ENCODE data around the gene ANKRD10.

The ANKRD10 gene

DNA sequence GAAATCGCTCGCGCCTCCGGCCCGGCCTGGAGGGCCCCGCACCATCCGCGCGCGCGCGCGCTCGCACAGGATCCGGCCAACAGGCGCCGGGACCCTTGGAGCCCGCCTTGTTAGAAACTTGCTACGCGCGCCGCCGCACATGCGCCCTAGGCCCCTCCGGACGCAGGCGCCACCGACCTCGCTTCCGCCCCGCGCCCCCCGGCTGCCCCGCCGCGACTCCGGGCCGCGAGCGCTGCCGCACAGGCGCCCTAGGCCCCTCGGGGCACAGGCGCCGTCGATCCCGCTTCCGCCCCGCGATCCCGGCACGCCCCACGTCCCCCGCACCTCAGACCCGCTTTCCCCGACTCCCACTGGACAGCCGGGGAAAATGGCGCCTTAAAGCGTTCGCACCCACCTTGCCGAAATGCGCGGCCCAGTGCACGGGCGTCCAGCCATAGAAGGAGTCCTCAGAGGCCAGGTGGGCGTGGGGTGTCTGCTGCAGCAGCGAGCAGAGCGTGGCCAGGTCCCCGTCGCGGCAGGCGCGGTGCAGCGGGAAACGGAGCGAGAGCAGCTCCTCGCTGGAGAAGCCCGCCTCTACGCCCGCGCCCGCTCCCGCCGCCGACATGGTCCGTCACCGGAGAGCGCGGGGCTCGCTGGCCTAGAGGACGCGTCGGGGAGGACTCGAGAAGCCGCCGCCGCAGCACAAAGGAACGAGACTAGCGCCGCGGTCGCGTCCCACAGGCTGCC, 375 bp downstream of the ANKRD10 start:
- DNase-seq, result peak; percentile 77

DNA sequence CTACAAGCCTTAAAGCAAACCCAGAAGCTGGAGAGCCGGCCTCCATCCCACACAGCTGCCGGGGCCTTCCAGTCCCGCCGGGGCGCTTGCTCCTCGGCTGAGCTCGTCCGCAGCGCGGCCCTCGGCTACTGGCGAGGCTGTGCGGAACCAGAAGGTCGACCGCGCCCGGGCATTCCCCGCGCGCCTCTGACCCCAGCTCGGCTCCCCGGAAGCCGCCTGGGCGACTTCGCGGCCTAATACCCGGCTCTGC, 863 bp downstream of the ANKRD10 start:
- peak; percentile 23 for DNase-seq

DNA sequence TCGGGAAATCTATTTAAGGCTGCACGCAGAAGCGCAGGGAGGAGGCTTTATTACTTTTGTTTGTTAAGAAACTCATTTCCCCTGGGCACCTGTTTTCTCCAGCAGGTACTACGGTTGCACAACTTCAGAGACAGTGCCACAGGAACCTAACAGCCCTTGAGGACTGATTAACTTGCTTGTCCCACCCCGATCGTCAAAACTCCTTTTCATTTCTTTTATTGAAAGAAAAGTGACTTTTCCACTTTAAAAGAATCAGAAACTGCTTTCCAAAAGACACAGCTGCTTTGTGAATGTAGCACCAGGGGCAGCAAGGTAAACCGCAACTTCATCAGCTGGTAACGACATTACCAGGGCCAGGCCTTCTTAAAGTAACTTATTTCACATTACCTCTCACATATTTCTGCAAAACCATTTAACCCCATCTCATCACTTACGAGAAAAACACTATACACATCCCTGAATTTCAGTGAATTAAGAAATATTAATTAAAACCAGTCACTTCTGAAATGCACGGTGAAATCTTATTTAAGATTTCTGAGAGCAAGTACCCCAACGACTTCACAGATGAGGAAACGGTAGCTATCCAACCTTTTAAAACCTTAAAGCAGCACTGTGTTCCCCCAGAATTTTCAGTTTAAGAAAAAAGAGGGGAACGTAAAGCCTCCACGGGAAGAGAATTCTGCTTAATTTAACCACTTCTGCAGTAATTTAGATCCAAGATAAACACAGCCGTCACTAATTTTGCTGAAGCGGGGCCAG, 1.4 kb downstream of the ANKRD10 start:
- DNase-seq, result no peak

- no peak for DNase-seq
These were observed 2.2 kb downstream of the ANKRD10 start for GRCh38 chr13:110912651-110913051.

GRCh38 chr13:110911880-110912279, 3.0 kb downstream of the ANKRD10 start:
- no peak for DNase-seq

GRCh38 chr13:110910013-110910890, 4.6 kb downstream of the ANKRD10 start:
- DNase-seq, result no peak

DNA sequence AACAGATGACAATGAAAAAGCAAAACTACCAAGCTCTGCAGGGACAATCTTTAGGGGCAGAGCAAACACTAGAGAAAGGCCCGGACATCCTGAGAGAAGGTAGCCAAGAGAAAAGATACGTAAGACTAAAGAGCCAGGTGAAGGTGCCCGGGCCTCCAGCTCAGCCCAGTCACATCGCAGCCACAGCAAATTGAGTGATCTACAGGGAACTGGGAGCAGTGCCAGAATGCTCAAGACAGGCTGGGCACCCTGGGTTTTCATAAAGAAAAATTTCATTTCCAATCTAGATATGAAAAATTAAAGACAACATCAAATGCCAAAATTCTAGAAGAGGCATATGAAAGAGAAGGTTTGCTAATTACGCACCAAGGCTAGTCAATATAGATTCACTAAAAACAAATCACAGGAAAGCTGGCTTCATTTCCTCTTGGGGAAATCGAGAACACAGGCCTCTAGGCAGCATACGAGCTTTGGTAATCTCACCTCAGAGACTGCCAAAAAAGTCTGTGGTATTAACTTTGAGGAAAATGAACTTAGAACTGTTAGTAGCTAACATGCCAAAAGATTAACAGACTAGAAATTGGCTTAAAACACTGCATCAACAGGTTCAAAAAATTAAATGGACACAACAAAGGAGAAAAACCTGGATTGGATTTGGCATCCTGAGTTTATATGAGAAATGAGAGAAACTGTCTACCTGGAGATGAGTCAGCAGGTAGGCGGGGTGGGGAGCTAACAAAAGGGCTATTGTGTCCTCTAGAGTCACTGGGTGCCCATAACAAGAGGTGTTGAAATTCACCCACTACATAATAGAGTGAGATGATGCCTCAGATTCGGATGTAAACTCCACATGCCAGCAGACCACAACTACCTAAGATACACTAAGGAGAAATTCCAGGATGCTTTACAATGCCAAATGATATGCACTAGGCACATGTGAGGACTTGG, 6.6 kb downstream of the ANKRD10 start:
- DNase-seq, result no peak

- DNase-seq, result no peak
These were observed 7.6 kb downstream of the ANKRD10 start for GRCh38 chr13:110907301-110907700.

DNA sequence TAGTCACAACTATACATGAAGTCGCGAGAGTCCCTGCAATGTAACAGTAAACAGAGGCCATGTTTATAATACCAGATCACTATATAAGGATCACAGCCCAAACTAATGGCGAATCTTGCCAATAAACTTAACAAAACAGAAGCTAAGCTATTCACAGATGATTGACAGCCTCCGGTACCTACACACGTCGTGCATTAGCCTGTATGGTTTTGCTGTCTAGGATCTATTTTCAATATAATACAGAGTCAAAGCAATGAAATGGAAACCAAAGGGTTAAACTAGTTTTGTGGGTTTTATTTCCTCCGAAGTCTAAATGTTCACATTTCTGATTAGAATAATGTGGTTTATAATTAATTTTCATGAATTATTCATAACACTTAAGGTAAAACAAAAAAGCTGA, 10.1 kb downstream of the ANKRD10 start:
- DNase-seq, result no peak

DNA sequence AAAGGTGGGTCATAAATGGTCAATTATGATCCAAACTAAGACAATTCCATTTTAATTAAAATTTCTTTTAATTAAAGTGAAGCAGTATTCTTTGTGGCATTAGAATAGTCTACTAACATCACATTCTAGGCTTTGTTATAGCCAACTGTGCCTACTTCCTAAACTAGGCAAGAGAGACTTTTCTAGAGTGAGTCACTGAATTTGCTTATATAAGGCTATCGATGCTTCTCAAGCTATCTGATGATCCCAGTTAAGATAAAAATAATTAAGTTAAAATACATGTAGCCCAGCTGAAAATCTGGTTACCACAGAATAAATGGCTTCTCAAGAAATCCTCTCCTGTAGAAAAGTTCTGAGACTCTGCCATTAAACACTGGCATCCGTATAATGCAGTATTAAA, 12.5 kb downstream of the ANKRD10 start:
- DNase-seq, result no peak

- DNase-seq, result no peak
These were observed 17.3 kb downstream of the ANKRD10 start for GRCh38 chr13:110897521-110897920.

DNA sequence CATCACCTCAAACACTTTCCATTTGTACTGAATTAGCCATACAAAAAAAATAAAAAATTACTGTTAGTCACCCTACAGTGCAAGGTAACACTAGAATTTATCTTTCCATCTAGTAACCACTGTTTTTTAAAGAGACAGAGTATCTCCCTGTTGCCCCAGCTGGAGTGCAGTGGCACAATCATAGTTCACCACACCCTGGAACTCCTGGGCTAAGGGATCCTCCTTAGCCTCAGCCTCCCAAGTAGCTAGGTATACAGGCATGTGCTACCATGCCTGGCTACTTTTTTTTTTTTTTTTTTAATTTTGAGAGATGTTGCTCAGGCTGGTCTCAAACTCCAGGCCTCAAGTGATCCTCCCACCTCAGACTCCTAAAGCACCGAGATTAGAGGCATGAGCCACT, 17.9 kb downstream of the ANKRD10 start:
- DNase-seq, result no peak

DNA sequence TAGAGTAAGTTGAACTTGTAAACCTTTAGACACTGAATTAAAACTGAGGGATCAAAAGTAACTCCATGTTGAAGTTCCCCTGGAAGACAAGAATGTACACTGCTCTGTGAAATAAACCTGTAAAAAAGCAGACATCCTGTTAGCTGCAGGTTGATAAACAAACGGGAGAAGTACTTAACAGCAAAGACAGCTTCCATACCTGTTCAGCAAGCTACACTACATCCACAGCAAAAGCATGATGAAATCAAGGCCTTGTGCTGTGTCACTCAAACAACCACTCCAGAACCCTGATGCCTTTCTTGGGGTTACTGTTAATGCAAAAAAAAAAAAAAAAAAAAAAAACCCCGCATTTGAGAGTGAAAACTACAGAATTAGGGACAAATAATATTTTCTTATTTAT, 20.8 kb downstream of the ANKRD10 start:
- no peak for DNase-seq

GRCh38 chr13:110893571-110893970, 21.3 kb downstream of the ANKRD10 start:
- no peak for DNase-seq

DNA sequence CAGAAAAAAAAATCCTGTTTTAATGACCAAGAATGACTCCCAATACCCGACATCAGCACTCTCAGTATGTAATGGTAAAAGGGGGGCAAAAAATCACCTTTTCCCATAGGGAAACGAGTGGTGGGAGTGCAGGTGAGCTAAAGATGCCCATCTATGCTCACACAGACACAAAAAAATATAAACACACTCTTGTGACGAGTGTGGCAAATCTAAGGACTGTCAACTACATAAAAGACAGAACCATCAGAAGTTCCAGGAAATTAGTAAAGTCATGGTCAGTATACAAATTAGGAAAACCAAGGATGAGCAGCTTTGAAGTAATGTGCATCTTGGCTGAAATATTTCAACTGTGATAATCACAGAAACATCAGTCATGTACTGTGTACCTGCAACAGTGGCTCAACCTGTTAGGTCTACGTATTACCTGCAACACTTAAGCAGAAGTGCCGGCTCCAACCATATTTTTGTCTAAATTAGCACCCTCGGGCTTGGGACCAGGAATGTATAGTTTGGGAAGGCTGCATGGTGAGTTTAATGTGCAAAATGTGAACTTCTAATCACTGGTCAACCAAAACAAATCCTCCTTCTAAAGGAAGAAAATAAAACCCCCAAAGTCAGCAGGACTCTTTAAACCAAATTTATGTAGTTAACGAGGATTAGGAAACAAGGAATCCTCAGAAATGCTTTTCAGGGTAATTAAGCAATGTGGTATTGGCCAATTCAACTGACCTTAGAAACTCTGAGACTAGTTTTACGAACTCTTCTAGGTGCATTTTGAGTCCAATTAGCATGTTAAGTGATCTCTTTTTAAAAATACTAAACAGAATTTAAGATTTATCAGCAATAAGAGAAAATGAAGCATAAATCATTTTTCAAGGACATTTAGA, 24.3 kb downstream of the ANKRD10 start:
- no peak for DNase-seq

DNA sequence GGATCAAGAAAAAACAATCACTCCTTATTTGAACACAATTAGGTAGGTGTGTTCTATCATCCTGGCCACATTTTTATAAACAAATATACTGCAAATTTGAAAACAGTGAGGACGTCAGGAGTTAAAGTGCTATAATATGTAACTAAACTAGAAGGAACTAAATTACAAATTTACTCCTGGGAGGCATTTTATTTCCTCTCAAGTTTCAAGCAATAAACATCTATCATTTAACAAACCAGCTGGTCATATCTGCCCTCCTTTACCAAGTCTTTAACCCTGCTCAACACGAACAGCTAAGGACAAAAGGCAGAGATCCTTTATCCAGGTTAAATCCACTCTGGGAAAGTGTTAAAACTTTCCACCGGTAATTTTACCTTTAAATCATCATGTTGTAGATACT, 26.5 kb downstream of the ANKRD10 start:
- no peak for DNase-seq

- no peak for DNase-seq
These were observed 27.1 kb downstream of the ANKRD10 start for GRCh38 chr13:110887597-110888333.

DNA sequence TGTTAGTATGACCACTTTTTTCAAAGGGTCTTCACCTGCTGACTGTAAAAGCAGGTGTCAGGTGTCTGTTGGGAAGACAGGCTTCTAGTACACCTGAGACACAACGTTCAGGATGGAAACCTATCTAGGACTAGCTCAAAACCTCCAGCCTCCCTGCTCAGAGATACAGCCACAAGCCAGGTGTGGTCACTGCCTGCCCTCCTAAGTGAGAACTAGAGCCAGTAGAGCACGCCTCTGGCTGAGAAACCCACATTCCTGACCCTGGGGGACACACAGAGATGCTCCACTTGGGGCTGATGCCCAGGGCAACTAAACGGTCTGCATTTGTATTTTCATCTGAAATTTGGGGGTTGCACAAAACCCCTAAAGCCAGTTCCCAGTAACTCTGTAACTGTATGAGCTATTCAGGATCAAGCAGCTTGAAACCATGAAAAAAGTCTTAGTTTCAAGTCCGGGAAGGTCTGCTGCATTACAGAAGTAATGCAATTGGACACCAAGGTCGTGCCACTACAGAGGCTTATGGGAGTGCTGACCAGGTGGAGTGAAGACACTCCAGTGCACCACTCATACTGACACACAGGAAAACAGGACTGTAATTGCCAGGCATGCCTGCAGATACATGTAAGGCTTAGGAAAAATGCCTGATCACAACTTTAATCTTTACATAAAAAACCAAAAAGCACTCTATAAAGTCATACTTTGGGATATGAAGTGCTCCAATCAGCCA, 27.8 kb downstream of the ANKRD10 start:
- no peak for DNase-seq

GRCh38 chr13:110885966-110886869, 28.7 kb downstream of the ANKRD10 start:
- no peak for DNase-seq

Measured in NCI-H2171 (cell line).